IMR-90 (cell line): ENCODE data around the gene SNX5. TPM values are rescaled to one million over a fixed set of nuclear protein-coding genes. Genes with fewer than 3 reads are reported as not detected.

ENCODE experiments used
- ATAC-seq: fragments of 200-7000 bp; cut with Tn5 transposase; 2 replicates; pipeline ENCODE4 v1.9.1; 2020; ENCODE audit warnings: low read depth, mild to moderate bottlenecking, moderate library complexity
- BruUV-seq: library from RNA; stranded (reverse); fragments of 400-500 nt; replicated peaks from 2 replicates; lab custom pipeline; 2021; lab: Mats Ljungman, UMichigan
- CTCF ChIA-PET: fragments of 300-600 bp; formaldehyde crosslinking; extraction: SDS; loops from one replicate; lab custom pipeline; 2021; ENCODE audit warnings: antibody characterized with exemption; lab: Yijun Ruan, JAX
- POLR2A ChIA-PET: fragments of 300-600 bp; sonication (Branson Sonifier 250); formaldehyde crosslinking; loops from one replicate; lab custom pipeline; 2022; ENCODE audit warnings: antibody characterized with exemption; ENCODE audit not compliant: unreplicated experiment; lab: Charles Lee
- DNase-seq: peaks from one replicate; pipeline ENCODE4 v3.0.0; 2013
- H2AFZ ChIP-seq: replicated peaks from 2 replicates; pipeline ENCODE3; 2013; ENCODE audit warnings: low read length, mild to moderate bottlenecking; ENCODE audit not compliant: poor library complexity
- H2AK5ac ChIP-seq: 2 replicates; pipeline ENCODE4 v1.6.1; 2013; ENCODE audit warnings: low read depth, low read length, inconsistent platforms
- H2AK9ac ChIP-seq: replicated peaks from 2 replicates; pipeline ENCODE3; 2013; ENCODE audit warnings: mild to moderate bottlenecking, low read depth, low read length, moderate library complexity; ENCODE audit not compliant: poor library complexity
- H2BK120ac ChIP-seq: 2 replicates; pipeline ENCODE4 v1.6.1; 2013; ENCODE audit warnings: low read depth, low read length, inconsistent platforms
- H2BK15ac ChIP-seq: 3 replicates; pipeline ENCODE4 v1.6.1; 2013; ENCODE audit warnings: low read depth, low read length, inconsistent platforms
- H2BK20ac ChIP-seq: 2 replicates; pipeline ENCODE4 v1.6.1; 2013; ENCODE audit warnings: low read depth, mild to moderate bottlenecking, inconsistent platforms, low read length, moderate library complexity
- H2BK5ac ChIP-seq: 2 replicates; pipeline ENCODE4 v1.6.1; 2013; ENCODE audit warnings: mild to moderate bottlenecking, low read depth, low read length, inconsistent platforms; ENCODE audit not compliant: poor library complexity, severe bottlenecking
- H3K14ac ChIP-seq: replicated peaks from 2 replicates; pipeline ENCODE4 v1.6.1; 2013; ENCODE audit warnings: low read depth, low read length, inconsistent platforms
- H3K18ac ChIP-seq: 2 replicates; pipeline ENCODE4 v1.6.1; 2013; ENCODE audit warnings: low read depth, low read length, control low read depth
- H3K23ac ChIP-seq: 2 replicates; pipeline ENCODE4 v1.6.1; 2013; ENCODE audit warnings: low read depth, low read length, inconsistent platforms
- H3K27ac ChIP-seq: 2 replicates; pipeline ENCODE4 v1.5.1; 2013; ENCODE audit warnings: mild to moderate bottlenecking, control low read depth, low read length; ENCODE audit not compliant: insufficient read depth
- H3K27me3 ChIP-seq: 2 replicates; pipeline ENCODE4 v1.6.1; 2013; ENCODE audit warnings: low read length; ENCODE audit not compliant: control insufficient read depth, insufficient read depth
- H3K36me3 ChIP-seq: 2 replicates; pipeline ENCODE4 v1.6.1; 2013; ENCODE audit warnings: low read length, mixed read lengths; ENCODE audit not compliant: control insufficient read depth, insufficient read depth
- H3K4ac ChIP-seq: 2 replicates; pipeline ENCODE4 v1.6.1; 2013; ENCODE audit warnings: low read depth, low read length, inconsistent platforms
- H3K4me1 ChIP-seq: 2 replicates; pipeline ENCODE4 v1.6.1; 2013; ENCODE audit warnings: low read length, mixed read lengths; ENCODE audit not compliant: control insufficient read depth, insufficient read depth
- H3K4me2 ChIP-seq: 2 replicates; pipeline ENCODE4 v1.6.1; 2013; ENCODE audit warnings: low read depth, mild to moderate bottlenecking, control low read depth, low read length, moderate library complexity
- H3K4me3 ChIP-seq: 2 replicates; pipeline ENCODE4 v1.5.1; 2013; ENCODE audit warnings: low read depth, mild to moderate bottlenecking, control low read depth, low read length, moderate library complexity; ENCODE audit not compliant: insufficient read depth
- H3K56ac ChIP-seq: 2 replicates; pipeline ENCODE4 v1.6.1; 2013; ENCODE audit warnings: low read length, inconsistent platforms; ENCODE audit not compliant: insufficient read depth; ENCODE audit errors: extremely low read depth
- H3K79me1 ChIP-seq, 2 experiments: 2 replicates each; pipeline ENCODE4 v1.6.1; 2013; ENCODE audit warnings: low read length in 2 of 2, inconsistent platforms in 1 of 2, low read depth in 1 of 2
- H3K9ac ChIP-seq: 2 replicates; pipeline ENCODE4 v1.6.1; 2013; ENCODE audit warnings: low read depth, low read length, control low read depth
- H3K9me1 ChIP-seq: 2 replicates; pipeline ENCODE4 v1.6.1; 2013; ENCODE audit warnings: low read length, inconsistent platforms; ENCODE audit not compliant: insufficient read depth
- H3K9me3 ChIP-seq: 2 replicates; pipeline ENCODE4 v1.6.1; 2013; ENCODE audit warnings: low read length; ENCODE audit not compliant: control insufficient read depth, insufficient read depth
- H4K20me1 ChIP-seq: 2 replicates; pipeline ENCODE4 v1.6.1; 2013; ENCODE audit warnings: low read length, inconsistent platforms; ENCODE audit not compliant: insufficient read depth
- H4K5ac ChIP-seq: 2 replicates; pipeline ENCODE4 v1.6.1; 2013; ENCODE audit warnings: mild to moderate bottlenecking, low read depth, low read length, control low read depth
- H4K8ac ChIP-seq, 2 experiments: 2 replicates each; pipeline ENCODE4 v1.6.1; 2013; ENCODE audit warnings: low read depth in 2 of 2, low read length in 2 of 2, control low read depth in 1 of 2, inconsistent platforms in 1 of 2
- H4K91ac ChIP-seq: 2 replicates; pipeline ENCODE4 v1.6.1; 2013; ENCODE audit warnings: low read depth, low read length, inconsistent platforms; ENCODE audit not compliant: insufficient read depth
- BHLHE40 ChIP-seq: fragments of 150-350 bp; IDR thresholded peaks from 2 replicates; pipeline ENCODE4 v1.6.1; 2016; ENCODE audit warnings: mild to moderate bottlenecking, low read depth, low read length
- CEBPB ChIP-seq: IDR thresholded peaks from 2 replicates; pipeline ENCODE4 v1.6.1; 2012; ENCODE audit warnings: low read depth, low read length, improper control_type of control experiment
- CHD1 ChIP-seq: IDR thresholded peaks from 2 replicates; pipeline ENCODE4 v1.6.1; 2012; ENCODE audit warnings: low read depth, low read length, improper control_type of control experiment
- CTCF ChIP-seq: conservative IDR thresholded peaks from 2 replicates; pipeline ENCODE4 v1.5.1; 2012; ENCODE audit warnings: mild to moderate bottlenecking, low read depth, low read length, improper control_type of control experiment
- ELK1 ChIP-seq: fragments of 150-350 bp; IDR thresholded peaks from 2 replicates; pipeline ENCODE4 v1.6.1; 2016; ENCODE audit warnings: low read depth, mild to moderate bottlenecking, low read length, moderate library complexity, borderline replicate concordance
- FOS ChIP-seq: fragments of 150-350 bp; IDR thresholded peaks from 2 replicates; pipeline ENCODE4 v1.6.1; 2016; ENCODE audit warnings: low read depth, low read length
- MAFK ChIP-seq: IDR thresholded peaks from 2 replicates; pipeline ENCODE4 v1.6.1; 2012; ENCODE audit warnings: low read depth, low read length, improper control_type of control experiment
- MAZ ChIP-seq: IDR thresholded peaks from 2 replicates; pipeline ENCODE4 v1.6.1; 2012; ENCODE audit warnings: low read depth, mild to moderate bottlenecking, low read length, improper control_type of control experiment, moderate library complexity, borderline replicate concordance
- MXI1 ChIP-seq: IDR thresholded peaks from 2 replicates; pipeline ENCODE4 v1.6.1; 2012; ENCODE audit warnings: low read depth, mild to moderate bottlenecking, low read length, moderate library complexity, borderline replicate concordance
- NFE2L2 ChIP-seq: fragments of 150-350 bp; IDR thresholded peaks from 2 replicates; pipeline ENCODE4 v1.6.1; 2016; ENCODE audit warnings: low read depth, mild to moderate bottlenecking, low read length
- POLR2A ChIP-seq: IDR thresholded peaks from 2 replicates; pipeline ENCODE4 v1.6.1; 2012; ENCODE audit warnings: mild to moderate bottlenecking, low read depth, low read length
- RAD21 ChIP-seq: IDR thresholded peaks from 2 replicates; pipeline ENCODE4 v1.6.1; 2012; ENCODE audit warnings: low read length, improper control_type of control experiment
- RCOR1 ChIP-seq: IDR thresholded peaks from 2 replicates; pipeline ENCODE4 v1.6.1; 2012; ENCODE audit warnings: mild to moderate bottlenecking, low read length, improper control_type of control experiment; ENCODE audit not compliant: insufficient replicate concordance
- RFX5 ChIP-seq: IDR thresholded peaks from 2 replicates; pipeline ENCODE4 v1.8.0; 2012; ENCODE audit warnings: low read depth, mild to moderate bottlenecking, low read length, moderate library complexity
- SMC3 ChIP-seq: fragments of 150-350 bp; IDR thresholded peaks from 2 replicates; pipeline ENCODE4 v1.6.1; 2016; ENCODE audit warnings: low read depth, mild to moderate bottlenecking, antibody characterized with exemption, low read length, moderate library complexity
- USF2 ChIP-seq: fragments of 150-350 bp; IDR thresholded peaks from 2 replicates; pipeline ENCODE4 v1.6.1; 2017; ENCODE audit warnings: mild to moderate bottlenecking, antibody characterized with exemption, low read length, low read depth
- WGBS, 2 experiments: methylation state at CpG; one replicate each; pipeline versions ENCODE4 v1.1.5 to v1.1.7; 2013; ENCODE audit warnings: missing lambda C conversion rate in 2 of 2; ENCODE audit not compliant: insufficient read length in 1 of 2; ENCODE audit errors: extremely low coverage in 2 of 2; 5-methylcytosine and 5-hydroxymethylcytosine counted together
- dilution Hi-C: fragments of 300-500 bp; cut with HindIII; formaldehyde crosslinking; loops from one replicate; pipeline ENCODE4 v1.14.3; 2018; ENCODE audit warnings: low sequenced_read_pairs; ENCODE audit not compliant: unreplicated experiment
- in situ Hi-C: fragments of 300-500 bp; cut with MboI; formaldehyde crosslinking; loops from 3 replicates; pipeline ENCODE4 v1.14.3; 2019; ENCODE audit warnings: low sequenced_read_pairs, inconsistent platforms, mixed read lengths
- intact Hi-C: fragments of 100-400 bp; cut with micrococcal nuclease; formaldehyde crosslinking; loops from 2 replicates; pipeline ENCODE4 v1.10.0; 2022
- polyA plus RNA-seq, 3 experiments: library from polyadenylated mRNA; depleted of rRNA; stranded (reverse); fragments of >200 nt; gene quantifications; 2 replicates each; pipeline ENCODE4 v1.2.3, GENCODE V29; 2012; ENCODE audit warnings: low replicate concordance in 1 of 3
- total RNA-seq: library from RNA; depleted of rRNA; stranded (reverse); fragments of >200 nt; gene quantifications from 2 replicates; pipeline ENCODE4 v1.2.3, GENCODE V29; 2012

The SNX5 gene
- total and polyA plus RNA-seq, 2 of the 4 experiments (the other 2 are of a cell fraction): 65.4 to 92.8 TPM

- Histone ChIP-seq H3K23ac (no peak overlapping the region), H2BK20ac (no peak overlapping the region), H3K9ac (no peak overlapping the region), H3K4me3 (no peak overlapping the region), H3K4me1 (no peaks in the 10 kb centered on the region), H3K27me3 (no peaks in the 10 kb centered on the region), H4K20me1 (peaks cover 34% of the 10 kb centered on the region), H2AFZ (no peak overlapping the region), H3K18ac (no peak overlapping the region), H3K79me1 (peaks cover 47 to 72% of the 10 kb centered on the region in 2 experiments), H4K5ac (no peak overlapping the region), H2BK120ac (no peak overlapping the region), H4K8ac (no peak overlapping the region), H3K14ac (no peak overlapping the region), H3K27ac (no peak overlapping the region), H2BK15ac (no peak overlapping the region), H3K9me1 (no peaks in the 10 kb centered on the region; the same call in 1 of the 2 replicates), H2AK5ac (no peak overlapping the region), H3K56ac (no peak overlapping the region), H2AK9ac (no peak overlapping the region), H2BK5ac (no peak overlapping the region), H4K91ac (no peak overlapping the region), H3K4me2 (no peak overlapping the region), H3K36me3 (peaks cover 68% of the 10 kb centered on the region), H3K4ac (no peak overlapping the region), H3K9me3 (no peaks in the 10 kb centered on the region)
- CTCF ChIA-PET: no interaction called here
- TF ChIP-seq RFX5 (no peak), MAZ (no peak), POLR2A (no peak), FOS (no peak), BHLHE40 (no peak), RCOR1 (no peak), CTCF (no peak), MAFK (no peak), USF2 (no peak), NFE2L2 (no peak), ELK1 (no peak), MXI1 (no peak), CEBPB (no peak), RAD21 (no peak), CHD1 (no peak), SMC3 (no peak)
- DNase-seq (no peak), ATAC-seq (no peak)
- in situ Hi-C loops (no loop called here), intact Hi-C loops (no loop called here), dilution Hi-C loops (no loop called here)
- POLR2A ChIA-PET: no interaction called here
- 100% methylated on average over 1 of the region's 6 CpGs; no CpG with 5 or more reads in 1 of the 2 experiments for WGBS, 2 experiments
- BruUV-seq: no TSS peak
Measured at GRCh38 chr20:17950670-17951069, 17.9 kb downstream of the SNX5 start.
